ENCODE data around the gene EVA1B. TPM values are rescaled to one million over a fixed set of nuclear protein-coding genes. Genes with fewer than 3 reads are reported as not detected.

The EVA1B gene
- total and polyA plus RNA-seq, 2 donors (not counting 1 experiment from before 2014, with no cell fraction given), result 0.67 to 2.9 TPM

- H3K9me3 ChIP-seq (ENCODE audit: control extremely low read depth in 1 of 3, control insufficient read depth in 2 of 3, insufficient read depth in 1 of 3, low read length in 2 of 3), result no peaks in the 10 kb centered on the region
- peaks cover 69 to 87% of the 10 kb centered on the region in 2 donors for H3K4me1 ChIP-seq (ENCODE audit: control insufficient read depth in 2 of 2, insufficient read depth in 2 of 2, low read length in 2 of 2)
- ATAC-seq (ENCODE audit: low read depth) (no peak), DNase-seq (no peak)
- no peak overlapping the region for H3K4me3 ChIP-seq (ENCODE audit: control extremely low read depth in 1 of 5, extremely low read depth in 1 of 5, insufficient read depth in 1 of 5, low read depth in 2 of 5, low read length in 4 of 5)
- H3K36me3 ChIP-seq (replicated peaks in 1 of 2; ENCODE audit: control extremely low read depth in 1 of 2, control insufficient read depth in 1 of 2, extremely low read depth in 1 of 2, insufficient read depth in 2 of 2, low read length in 1 of 2), result peaks cover 0 to 35% of the 10 kb centered on the region in 2 experiments
- no peaks in the 10 kb centered on the region for H3K9me3 Mint-ChIP-seq (ENCODE audit: insufficient read depth)
- H3K27me3 ChIP-seq (replicated peaks in 1 of 4; ENCODE audit: control extremely low read depth in 1 of 4, control insufficient read depth in 3 of 4, insufficient read depth in 4 of 4, low read length in 3 of 4), result no peaks in the 10 kb centered on the region
- H3K9ac ChIP-seq (ENCODE audit: low read length), result no peak overlapping the region
- H3K4me3 Mint-ChIP-seq, result peak overlapping the region; percentile 41
- peak overlapping the region; percentile 75 for H3K27ac Mint-ChIP-seq
- peaks cover 24% of the 10 kb centered on the region for H4K20me1 ChIP-seq (ENCODE audit: control insufficient read depth, insufficient read depth, low read length, poor library complexity, severe bottlenecking)
- intact Hi-C loops (cut with micrococcal nuclease), result no loop called here
- peak overlapping the region; percentile 90 to 99 for H3K27ac ChIP-seq (ENCODE audit: low read length in 2 of 2)
- H3K4me1 Mint-ChIP-seq, result peaks cover 73% of the 10 kb centered on the region
- ChIA-PET CTCF (interaction anchor here (1.4 to 6.7 kb wide), 3 partner anchors 27 to 223 kb away, joined by 4 to 52 read pairs (median 5); partner anchors contain the start of genes LSM10 and TRAPPC3), POLR2A (interaction anchor here (0.6 to 0.9 kb wide), 3 partner anchors 17 to 143 kb away, joined by 3 to 6 read pairs (median 4); no protein-coding TSS in a partner anchor)
- TF ChIP-seq EZH2 (IDR thresholded peaks at IDR 0.05; ENCODE audit: borderline replicate concordance, insufficient read depth, low read depth, low read length, poor library complexity, severe bottlenecking) (no peak), CTCF (IDR thresholded peaks at IDR 0.05) (no peak)
- no peaks in the 10 kb centered on the region for H3K27me3 Mint-ChIP-seq
- no peak overlapping the region for H2AFZ ChIP-seq (ENCODE audit: insufficient read depth, low read depth, low read length, poor library complexity, severe bottlenecking)
- WGBS (ENCODE audit: insufficient coverage), result 100% methylated on average over 1 of the region's 3 CpGs
- H3K4me2 ChIP-seq (replicated peaks; ENCODE audit: low read depth, low read length, poor library complexity, severe bottlenecking), result peak overlapping the region; percentile 52
- H3K79me2 ChIP-seq (ENCODE audit: control insufficient read depth, insufficient read depth, low read length), result peaks cover 99% of the 10 kb centered on the region
Observed at GRCh38 chr1:36372617-36373016, 49.2 kb upstream of the EVA1B start.

Data from B cell (primary cell).